ENCODE results near the gene DCP1B.

- no peak for TF ChIP-seq CTCF (IDR thresholded peaks at IDR 0.05; ENCODE audit: poor library complexity, severe bottlenecking)
- no peak for TF ChIP-seq RAD21 (conservative IDR thresholded peaks at IDR 0.05)
- no peak for TF ChIP-seq POLR2AphosphoS5 (IDR thresholded peaks at IDR 0.05)
- no peak for TF ChIP-seq EZH2 (IDR thresholded peaks at IDR 0.05; ENCODE audit: borderline replicate concordance, insufficient read depth, low read length, poor library complexity, severe bottlenecking)
- TF ChIP-seq EP300 (conservative IDR thresholded peaks at IDR 0.05; ENCODE audit: poor library complexity, severe bottlenecking) = no peak
- no peak for TF ChIP-seq MXI1 (conservative IDR thresholded peaks at IDR 0.05; ENCODE audit: poor library complexity, severe bottlenecking)
- no peak for TF ChIP-seq TAF1 (IDR thresholded peaks at IDR 0.05; ENCODE audit: low read depth)
- TF ChIP-seq SMC3 (conservative IDR thresholded peaks at IDR 0.05; ENCODE audit: poor library complexity) = no peak
Observed at GRCh38 chr12:1935700-1936378, 68.4 kb downstream of the DCP1B start.

Measured in neural cell (in vitro differentiated cells).